HEK293T (cell line): ENCODE data around the gene GGA2.

Experiments
- ARNT ChIP-seq: fragments of 450-650 bp; IDR thresholded peaks from 2 replicates; pipeline ENCODE4 v1.6.1; 2017; ENCODE audit warnings: mild to moderate bottlenecking
- BHLHE40 ChIP-seq: fragments of 450-650 bp; IDR thresholded peaks from 2 replicates; pipeline ENCODE4 v1.6.1; 2016; ENCODE audit warnings: mild to moderate bottlenecking, moderate library complexity, borderline replicate concordance
- ELF4 ChIP-seq: fragments of 450-650 bp; IDR thresholded peaks from 2 replicates; pipeline ENCODE4 v1.6.1; 2017; ENCODE audit warnings: antibody characterized with exemption
- FOXA1 ChIP-seq: fragments of 450-650 bp; IDR thresholded peaks from 2 replicates; pipeline ENCODE4 v1.6.1; 2016; ENCODE audit warnings: mild to moderate bottlenecking
- FOXK2 ChIP-seq: fragments of 450-650 bp; IDR thresholded peaks from 2 replicates; pipeline ENCODE4 v1.6.1; 2016; ENCODE audit warnings: mild to moderate bottlenecking
- FOXM1 ChIP-seq: fragments of 450-650 bp; IDR thresholded peaks from 2 replicates; pipeline ENCODE4 v1.6.1; 2017; ENCODE audit warnings: mild to moderate bottlenecking, borderline replicate concordance
- HDGF ChIP-seq: fragments of 450-650 bp; IDR thresholded peaks from 2 replicates; pipeline ENCODE4 v1.6.1; 2017; ENCODE audit warnings: antibody characterized with exemption, borderline replicate concordance
- NFRKB ChIP-seq: fragments of 450-650 bp; IDR thresholded peaks from 2 replicates; pipeline ENCODE4 v1.6.1; 2016; ENCODE audit warnings: mild to moderate bottlenecking, moderate library complexity
- SP1 ChIP-seq: fragments of 450-650 bp; IDR thresholded peaks from 2 replicates; pipeline ENCODE4 v1.6.1; 2017
- SUZ12 ChIP-seq: fragments of 450-650 bp; IDR thresholded peaks from 2 replicates; pipeline ENCODE4 v1.6.1; 2016; ENCODE audit warnings: mild to moderate bottlenecking
- TARDBP ChIP-seq: fragments of 450-650 bp; IDR thresholded peaks from 2 replicates; pipeline ENCODE4 v1.6.1; 2016
- ZNF384 ChIP-seq: fragments of 450-650 bp; IDR thresholded peaks from 2 replicates; pipeline ENCODE4 v1.6.1; 2016

GRCh38 chr16:23518435-23518891 lies 8.2 kb upstream of the GGA2 start:
- TF ChIP-seq ZNF384 (no peak), FOXK2 (no peak), ELF4 (no peak), FOXM1 (no peak), NFRKB (no peak), HDGF (no peak), SUZ12 (no peak), BHLHE40 (no peak), SP1 (no peak), ARNT (no peak), FOXA1 (no peak), TARDBP (no peak)
